Measurements from ENCODE around the gene CNPY4. TPM values are rescaled to one million over a fixed set of nuclear protein-coding genes. Genes with fewer than 3 reads are reported as not detected.
A peak's percentile ranks its signal among the peaks of the same experiment; 100 is the strongest.

CNPY4 gene, protein sequence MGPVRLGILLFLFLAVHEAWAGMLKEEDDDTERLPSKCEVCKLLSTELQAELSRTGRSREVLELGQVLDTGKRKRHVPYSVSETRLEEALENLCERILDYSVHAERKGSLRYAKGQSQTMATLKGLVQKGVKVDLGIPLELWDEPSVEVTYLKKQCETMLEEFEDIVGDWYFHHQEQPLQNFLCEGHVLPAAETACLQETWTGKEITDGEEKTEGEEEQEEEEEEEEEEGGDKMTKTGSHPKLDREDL
- total RNA-seq (2014; rRNA removed; shearing (Covaris generic)) = 26.6 and 30.0 TPM in 2 replicates

- in situ Hi-C loops (cut with HindIII; ENCODE audit: low sequenced_read_pairs) = no loop called here
- DNase-seq (ENCODE audit: low spot score) = peak; percentile 97
These were observed at the start of gene CNPY4, which contains the start of gene TAF6 for GRCh38 chr7:100119072-100119969. Gene CNPY4, plus strand, starts transcription at chr7:100119634. Its CDS starts 111 bp downstream, at chr7:100119745. Gene TAF6, minus strand, starts transcription at chr7:100119358. Its CDS starts 5,149 bp downstream, at chr7:100114209.

GRCh38 chr7:100069991-100070390, 49.4 kb upstream of the CNPY4 start:
- in situ Hi-C loops (cut with HindIII; ENCODE audit: low sequenced_read_pairs) = no loop called here
- no peak for DNase-seq (ENCODE audit: low spot score)

DNA sequence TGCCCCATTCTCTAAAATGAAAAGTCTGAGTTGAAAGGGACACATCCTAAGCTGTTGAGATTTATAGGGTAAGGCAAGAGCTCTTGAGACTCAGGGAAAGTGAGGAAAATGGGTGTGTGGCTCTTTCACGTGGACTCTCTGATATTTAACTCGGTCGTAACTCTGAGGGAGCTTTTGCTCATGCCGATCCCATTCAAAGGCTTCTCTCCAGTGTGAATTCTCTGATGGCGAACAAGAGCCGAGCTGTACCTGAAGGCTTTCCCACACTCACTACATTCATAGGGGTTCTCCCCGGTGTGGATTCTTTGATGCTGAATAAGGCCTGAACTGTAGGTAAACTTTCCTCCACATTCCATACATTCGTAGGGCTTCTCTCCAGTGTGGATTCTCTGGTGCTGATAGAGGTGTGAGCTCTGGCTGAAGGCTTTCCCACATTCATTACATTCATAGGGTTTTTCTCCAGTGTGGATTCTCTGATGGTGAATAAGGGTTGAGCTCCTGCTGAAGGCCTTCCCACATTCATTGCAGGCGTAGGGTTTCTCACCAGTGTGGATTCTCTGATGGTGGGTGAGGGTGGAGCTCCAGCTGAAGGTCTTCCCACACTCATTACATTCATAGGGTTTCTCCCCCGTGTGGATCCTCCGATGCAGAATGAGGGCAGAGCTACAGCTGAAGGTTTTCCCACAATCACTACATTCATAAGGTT, 48.3 kb upstream of the CNPY4 start:
- no peak for DNase-seq (ENCODE audit: low spot score)
- in situ Hi-C loops (cut with HindIII; ENCODE audit: low sequenced_read_pairs) = no loop called here

GRCh38 chr7:100072462-100072861, 47.0 kb upstream of the CNPY4 start:
- in situ Hi-C loops (cut with HindIII; ENCODE audit: low sequenced_read_pairs) = no loop called here
- DNase-seq (ENCODE audit: low spot score) = no peak

- no peak for DNase-seq (ENCODE audit: low spot score)
- in situ Hi-C loops (cut with HindIII; ENCODE audit: low sequenced_read_pairs) = no loop called here
These were observed 44.6 kb upstream of the CNPY4 start for GRCh38 chr7:100074841-100075240.

- in situ Hi-C loops (cut with HindIII; ENCODE audit: low sequenced_read_pairs) = no loop called here
- DNase-seq (ENCODE audit: low spot score) = no peak
These were observed 44.0 kb upstream of the CNPY4 start for GRCh38 chr7:100075418-100075817.

DNA sequence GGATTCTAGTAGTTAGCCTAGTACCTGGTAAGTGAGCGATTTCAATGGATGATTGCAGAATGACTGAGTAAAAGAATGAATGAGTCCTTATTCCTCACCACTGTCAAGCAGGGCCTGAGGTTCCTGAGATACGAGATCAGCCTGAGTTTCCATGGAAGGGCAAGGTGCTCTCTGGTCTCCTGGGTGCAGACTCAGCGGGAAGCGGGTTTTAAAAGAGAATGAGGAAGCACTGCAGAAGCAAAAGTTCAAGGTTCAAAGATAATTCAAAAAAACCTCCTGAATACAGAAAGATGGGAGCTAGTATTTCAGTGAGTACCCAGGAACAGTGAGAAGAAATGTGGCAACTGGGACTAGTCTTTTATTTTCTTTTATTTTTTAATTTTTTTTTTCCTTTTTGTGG, 42.2 kb upstream of the CNPY4 start:
- in situ Hi-C loops (cut with HindIII; ENCODE audit: low sequenced_read_pairs) = no loop called here
- no peak for DNase-seq (ENCODE audit: low spot score)

- in situ Hi-C loops (cut with HindIII; ENCODE audit: low sequenced_read_pairs) = no loop called here
- DNase-seq (ENCODE audit: low spot score) = no peak
These were observed 40.3 kb upstream of the CNPY4 start for GRCh38 chr7:100079024-100079560.

DNA sequence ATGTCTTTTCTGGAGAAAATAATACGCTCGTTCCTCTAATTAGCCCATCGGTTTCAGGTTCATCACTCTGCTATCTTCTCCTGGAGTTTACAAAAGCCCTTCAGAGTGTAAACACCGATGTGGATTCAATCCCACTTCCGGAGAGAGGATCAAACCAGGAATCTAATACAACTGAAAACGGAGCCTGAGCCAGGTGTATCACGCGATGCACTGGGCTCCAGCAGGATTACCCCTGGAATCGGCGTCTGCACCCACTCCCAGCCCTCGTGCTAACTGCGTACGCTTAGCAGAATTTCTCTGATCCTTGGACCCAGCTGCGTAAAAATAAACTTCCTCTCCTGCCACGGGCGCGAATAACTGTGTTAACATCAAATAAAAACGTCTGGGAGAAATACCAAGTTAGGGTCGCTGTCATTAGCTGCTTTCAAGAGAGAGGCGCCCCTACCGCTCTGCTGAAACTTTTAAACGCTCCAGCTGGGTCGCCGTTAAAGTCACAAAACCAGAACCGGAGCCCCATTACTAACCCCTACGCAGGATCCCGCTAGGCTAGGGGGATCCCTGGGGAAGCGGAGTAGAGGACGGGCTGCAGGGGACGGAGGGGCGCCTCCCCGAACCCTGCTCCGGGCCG, 38.4 kb upstream of the CNPY4 start:
- no peak for DNase-seq (ENCODE audit: low spot score)
- in situ Hi-C loops (cut with HindIII; ENCODE audit: low sequenced_read_pairs) = no loop called here

- DNase-seq (ENCODE audit: low spot score) = peak; percentile 99
- in situ Hi-C loops (cut with HindIII; ENCODE audit: low sequenced_read_pairs) = no loop called here
These were observed 37.8 kb upstream of the CNPY4 start, which contains the start of gene ZNF3 for GRCh38 chr7:100081535-100082102. Gene ZNF3, minus strand, starts transcription at chr7:100081723. Its CDS starts 4,366 bp downstream, at chr7:100077357.

DNA sequence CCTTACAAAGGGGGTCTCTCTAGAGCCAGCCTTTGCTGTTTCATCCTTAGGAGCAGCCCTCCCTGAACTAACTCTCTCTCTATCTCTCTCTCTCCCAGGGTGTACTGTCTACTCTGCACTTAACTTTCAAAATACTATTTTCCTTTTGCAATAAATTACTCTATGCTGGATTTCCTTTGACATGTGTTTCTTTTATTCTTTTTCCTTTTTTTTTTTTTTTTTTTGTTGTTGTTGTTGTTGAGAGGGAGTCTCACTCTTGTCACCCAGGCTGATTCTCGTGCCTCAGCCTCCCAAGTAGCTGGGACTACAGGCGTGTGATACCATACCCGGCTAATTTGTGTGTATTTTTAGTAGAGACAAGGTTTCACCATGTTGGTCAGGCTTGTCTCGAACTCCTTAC, 36.5 kb upstream of the CNPY4 start:
- in situ Hi-C loops (cut with HindIII; ENCODE audit: low sequenced_read_pairs) = no loop called here
- no peak for DNase-seq (ENCODE audit: low spot score)

GRCh38 chr7:100085515-100085914, 33.9 kb upstream of the CNPY4 start:
- in situ Hi-C loops (cut with HindIII; ENCODE audit: low sequenced_read_pairs) = no loop called here
- DNase-seq (ENCODE audit: low spot score) = no peak

DNA sequence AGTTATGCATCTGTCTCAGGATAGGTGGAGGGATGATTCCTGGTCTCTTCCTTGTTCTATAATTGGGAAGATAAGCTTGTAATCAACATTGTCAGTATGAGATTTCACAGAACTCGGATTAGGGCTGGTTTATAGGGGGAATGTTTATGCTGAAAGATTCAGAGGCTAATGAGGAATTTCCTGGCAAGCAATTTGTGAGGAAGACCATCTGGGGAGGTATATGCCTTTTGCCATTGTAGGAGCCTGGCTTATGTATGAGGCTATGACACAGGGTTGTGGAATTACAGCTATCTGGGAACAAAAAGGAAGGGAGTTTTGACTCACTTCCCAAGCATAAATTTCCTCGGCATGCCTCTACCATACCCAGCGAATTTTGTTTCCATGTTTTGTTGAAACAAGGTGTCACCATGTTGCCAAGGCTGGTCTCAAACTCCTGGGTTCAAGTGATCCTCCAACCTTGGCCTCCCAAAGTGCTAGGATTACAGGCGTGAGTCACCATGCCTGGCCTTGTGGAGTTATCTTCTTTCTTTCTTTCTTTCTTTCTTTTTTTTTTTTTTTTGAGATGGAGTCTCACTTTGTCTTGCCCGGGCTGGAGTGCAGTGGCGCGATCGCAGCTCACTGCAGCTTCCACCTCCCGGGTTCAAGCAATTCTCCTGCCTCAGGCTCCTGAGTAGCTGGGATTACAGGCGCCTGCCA, 32.2 kb upstream of the CNPY4 start:
- in situ Hi-C loops (cut with HindIII; ENCODE audit: low sequenced_read_pairs) = no loop called here
- DNase-seq (ENCODE audit: low spot score) = no peak

DNA sequence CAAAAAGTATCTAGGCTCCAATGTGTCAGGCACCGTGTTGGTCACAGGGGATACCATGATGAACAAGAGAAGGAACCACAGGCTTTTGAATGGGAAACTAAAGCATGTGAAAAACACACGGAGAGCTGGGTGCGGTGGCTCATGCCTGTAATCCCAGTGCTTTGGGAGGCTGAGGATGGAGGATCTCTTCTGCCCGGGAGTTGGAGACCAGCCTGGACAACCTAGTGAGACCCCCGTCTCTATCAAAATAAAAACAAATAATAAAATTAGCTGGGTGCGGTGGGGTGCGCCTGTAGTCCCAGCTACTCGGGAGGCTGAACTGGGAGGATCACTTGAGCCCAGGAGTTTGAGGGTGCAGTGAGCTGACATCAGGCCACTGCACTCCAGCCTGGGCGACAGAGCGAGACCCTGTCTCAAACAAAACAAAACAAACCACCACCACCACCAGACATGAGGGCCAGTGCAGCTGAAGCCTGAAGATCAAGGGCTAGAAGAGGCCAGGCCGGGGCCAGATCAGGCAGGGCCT, 31.3 kb upstream of the CNPY4 start:
- in situ Hi-C loops (cut with HindIII; ENCODE audit: low sequenced_read_pairs) = no loop called here
- no peak for DNase-seq (ENCODE audit: low spot score)

- in situ Hi-C loops (cut with HindIII; ENCODE audit: low sequenced_read_pairs) = no loop called here
- DNase-seq (ENCODE audit: low spot score) = peak; percentile 69
These were observed 30.6 kb upstream of the CNPY4 start, which contains the start of gene COPS6 for GRCh38 chr7:100088621-100089457. Gene COPS6, plus strand, starts transcription at chr7:100088969. Its CDS starts 22 bp downstream, at chr7:100088991.

GRCh38 chr7:100089458-100090196, 29.8 kb upstream of the CNPY4 start:
- no peak for DNase-seq (ENCODE audit: low spot score)
- in situ Hi-C loops (cut with HindIII; ENCODE audit: low sequenced_read_pairs) = no loop called here
